Pericardium fibroblast (primary cell): ENCODE data around the gene PCDHA7. TPM values are rescaled to one million over a fixed set of nuclear protein-coding genes. Genes with fewer than 3 reads are reported as not detected.

Experiments
- total RNA-seq: library from RNA; depleted of rRNA; stranded (reverse); fragments of >200 nt; gene quantifications from 2 replicates; pipeline ENCODE4 v1.2.3, GENCODE V29; 2015

Gene PCDHA7
- total RNA-seq, 1 donor from 2014 or later = 0.09 TPM

DNA sequence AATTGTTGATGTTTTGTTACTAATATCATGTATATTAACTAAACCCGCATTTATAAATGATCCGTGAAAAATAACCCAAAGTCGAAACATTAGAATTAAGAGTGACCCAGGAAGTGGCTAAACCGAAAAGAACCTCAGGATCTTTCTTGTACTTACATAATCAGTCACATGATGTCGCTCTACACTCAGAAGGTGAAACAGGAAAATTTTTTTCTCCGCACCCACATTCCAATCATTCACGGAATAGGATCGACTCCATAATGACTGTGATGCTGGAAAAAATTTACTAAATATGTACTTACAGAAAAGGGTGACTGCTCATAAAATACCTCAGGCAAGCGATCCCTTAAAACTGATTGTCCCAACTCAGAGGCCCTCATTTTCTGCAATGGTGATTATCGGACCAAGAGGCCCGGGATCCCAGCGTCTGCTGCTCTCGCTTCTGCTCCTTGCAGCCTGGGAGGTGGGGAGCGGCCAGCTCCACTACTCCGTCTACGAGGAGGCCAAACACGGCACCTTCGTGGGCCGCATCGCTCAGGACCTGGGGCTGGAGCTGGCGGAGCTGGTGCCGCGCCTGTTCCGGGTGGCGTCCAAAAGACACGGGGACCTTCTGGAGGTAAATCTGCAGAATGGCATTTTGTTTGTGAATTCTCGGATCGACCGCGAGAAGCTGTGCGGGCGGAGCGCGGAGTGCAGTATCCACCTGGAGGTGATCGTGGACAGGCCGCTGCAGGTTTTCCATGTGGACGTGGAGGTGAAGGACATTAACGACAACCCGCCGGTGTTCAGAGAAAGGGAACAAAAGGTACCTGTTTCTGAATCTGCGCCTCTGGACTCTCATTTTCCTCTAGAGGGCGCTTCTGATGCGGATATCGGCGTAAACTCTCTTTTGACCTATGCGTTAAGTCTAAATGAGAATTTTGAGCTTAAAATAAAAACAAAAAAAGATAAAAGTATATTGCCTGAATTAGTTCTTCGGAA, 41.3 kb downstream of the PCDHA7 start, which contains the start of gene PCDHA12:
Gene PCDHA12 (plus strand): TSS at position 224 of the 981 bp plus-strand sequence. CDS start 165 bp downstream, at position 389.

DNA sequence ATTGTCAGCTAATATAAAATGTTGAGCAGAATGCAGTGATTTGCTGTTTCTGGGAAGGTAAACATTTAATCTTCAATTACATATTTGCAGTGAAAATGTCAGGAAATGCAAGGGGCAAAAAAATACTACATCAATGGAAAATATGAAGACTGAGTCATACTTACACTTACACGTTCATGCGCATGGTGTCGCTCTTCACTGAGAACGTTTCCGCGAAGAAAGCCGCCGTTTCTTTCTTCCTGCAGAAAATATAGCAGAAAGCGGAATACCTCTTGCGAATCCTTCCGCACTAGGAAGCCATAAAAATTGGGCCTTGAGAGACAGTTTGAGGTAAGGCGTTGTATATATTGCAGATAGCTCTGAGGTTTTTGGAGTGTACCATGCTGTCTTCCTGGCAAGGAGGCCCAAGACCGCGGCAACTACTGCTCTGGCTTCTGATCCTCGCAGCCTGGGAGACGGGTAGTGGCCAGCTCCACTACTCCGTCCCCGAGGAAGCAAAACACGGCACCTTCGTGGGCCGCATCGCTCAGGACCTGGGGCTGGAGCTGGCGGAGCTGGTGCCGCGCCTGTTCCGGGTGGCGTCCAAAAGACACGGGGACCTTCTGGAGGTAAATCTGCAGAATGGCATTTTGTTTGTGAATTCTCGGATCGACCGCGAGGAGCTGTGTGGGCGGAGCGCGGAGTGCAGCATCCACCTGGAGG, 48.0 kb downstream of the PCDHA7 start, which contains the start of gene PCDHA13:
Gene PCDHA13 (plus strand): TSS at position 236 of the 702 bp plus-strand sequence. CDS start 145 bp downstream, at position 381.

Other genes with a start within 250 kb of the PCDHA7 start
- 0.17 and 4.3 TPM in 2 replicates for gene CD14, start 201.1 kb upstream of the PCDHA7 start, total RNA-seq
- 8.6 and 11.8 TPM in 2 replicates for gene TMCO6, start 194.8 kb upstream of the PCDHA7 start, total RNA-seq
- 52.4 and 86.2 TPM in 2 replicates for gene NDUFA2, start 186.6 kb upstream of the PCDHA7 start, total RNA-seq
- 49.4 and 66.8 TPM in 2 replicates for gene IK, start 186.4 kb upstream of the PCDHA7 start, total RNA-seq
- gene WDR55, start 169.4 kb upstream of the PCDHA7 start, total RNA-seq = 11.1 and 14.2 TPM in 2 replicates
- not detected in 2 replicates for gene DND1, start 160.7 kb upstream of the PCDHA7 start, total RNA-seq
- gene HARS1, start 142.9 kb upstream of the PCDHA7 start, total RNA-seq = 51.8 and 56.4 TPM in 2 replicates
- gene HARS2, start 142.8 kb upstream of the PCDHA7 start, total RNA-seq = 15.4 and 18.9 TPM in 2 replicates
- gene ZMAT2, start 133.8 kb upstream of the PCDHA7 start, total RNA-seq = 26.7 and 33.5 TPM in 2 replicates
- not detected in 2 replicates for gene PCDHA1, start 48.1 kb upstream of the PCDHA7 start, total RNA-seq
- gene PCDHA2, start 39.4 kb upstream of the PCDHA7 start, total RNA-seq = not detected in 2 replicates
- 0.12 TPM in 1 of 2 replicates, not detected in the other for gene PCDHA3, start 33.2 kb upstream of the PCDHA7 start, total RNA-seq
- 0.23 TPM in 1 of 2 replicates, not detected in the other for gene PCDHA4, start 27.2 kb upstream of the PCDHA7 start, total RNA-seq
- under 0.01 TPM in 1 of 2 replicates, not detected in the other for gene PCDHA5, start 12.7 kb upstream of the PCDHA7 start, total RNA-seq
- gene PCDHA6, start 6.3 kb upstream of the PCDHA7 start, total RNA-seq = 0.17 and 0.35 TPM in 2 replicates
- gene PCDHA8, start 6.9 kb downstream of the PCDHA7 start, total RNA-seq = 0.09 TPM in 1 of 2 replicates, not detected in the other
- not detected in 2 replicates for gene PCDHA9, start 14.1 kb downstream of the PCDHA7 start, total RNA-seq
- under 0.01 TPM in 2 replicates for gene PCDHA10, start 21.6 kb downstream of the PCDHA7 start, total RNA-seq
- not detected in 2 replicates for gene PCDHA11, start 34.7 kb downstream of the PCDHA7 start, total RNA-seq
- not detected in 2 replicates for gene PCDHA12, start 41.0 kb downstream of the PCDHA7 start, total RNA-seq
- not detected in 2 replicates for gene PCDHA13, start 47.9 kb downstream of the PCDHA7 start, total RNA-seq
- gene PCDHAC1, start 92.0 kb downstream of the PCDHA7 start, total RNA-seq = under 0.01 and 0.34 TPM in 2 replicates
- gene PCDHAC2, start 132.2 kb downstream of the PCDHA7 start, total RNA-seq = 0.60 and 2.6 TPM in 2 replicates
- not detected in 2 replicates for gene PCDHB1, start 217.1 kb downstream of the PCDHA7 start, total RNA-seq